GM19025 (cell line): Measurements from ENCODE around the gene PBX3.

Source experiments
- ATAC-seq: cut with Tn5 transposase; IDR thresholded peaks from one replicate; pipeline ENCODE4 v1.9.1; 2021; ENCODE audit warnings: mild to moderate bottlenecking, low read depth, moderate library complexity; ENCODE audit not compliant: unreplicated experiment

PBX3 gene

GRCh38 chr9:126014726-126015125, 267.6 kb downstream of the PBX3 start:
- ATAC-seq: no peak

GRCh38 chr9:126015424-126015823, 268.3 kb downstream of the PBX3 start:
- ATAC-seq: no peak

GRCh38 chr9:126016579-126017290, 269.6 kb downstream of the PBX3 start:
- no peak for ATAC-seq
